GM18511 (cell line): Measurements from ENCODE around the gene GMEB2.
"Not testable (repeated sequence)": the region's sequence is repeated elsewhere in the genome, so short reads cannot be mapped to it uniquely, and the experiment has no call there.

ENCODE experiments used
- ATAC-seq: cut with Tn5 transposase; IDR thresholded peaks from one replicate; pipeline ENCODE4 v1.9.1; 2021; ENCODE audit warnings: mild to moderate bottlenecking, moderate library complexity; ENCODE audit not compliant: unreplicated experiment

Gene GMEB2

DNA sequence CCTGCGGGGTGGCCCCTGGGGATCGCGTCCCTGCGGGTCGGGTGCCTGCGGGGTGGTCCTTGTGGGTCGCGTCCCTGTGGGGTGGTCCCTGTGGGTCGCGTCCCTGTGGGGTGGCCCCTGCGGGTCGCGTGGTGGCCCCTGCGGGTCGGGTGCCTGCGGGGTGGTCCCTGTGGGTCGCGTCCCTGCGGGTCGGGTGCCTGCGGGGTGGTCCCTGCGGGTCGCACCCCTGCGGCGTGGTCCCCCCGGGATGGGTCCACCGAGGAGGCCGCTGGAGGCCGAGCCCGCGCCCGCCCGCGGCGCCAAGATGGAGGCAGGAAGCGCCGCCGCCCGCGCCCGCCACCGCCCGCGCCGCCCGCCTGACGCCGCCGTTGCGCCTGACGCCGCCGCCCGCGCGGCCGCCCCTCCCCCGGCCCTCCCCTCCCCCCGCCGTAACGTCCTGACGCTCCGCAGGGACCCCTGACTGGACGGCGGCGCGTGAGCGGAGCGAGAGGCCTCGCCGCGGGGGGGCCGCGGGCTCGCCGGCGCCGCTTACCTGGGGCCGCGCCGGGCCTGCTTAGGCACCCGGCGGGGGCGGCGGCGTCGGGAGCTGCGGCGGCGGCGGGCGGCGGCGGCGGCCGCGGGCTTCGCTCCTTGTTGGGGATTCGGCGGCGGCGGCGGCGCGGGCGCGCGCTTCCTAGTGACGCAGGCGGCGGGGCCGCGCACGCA is at the start of gene GMEB2:
GMEB2 (minus strand) TSS at position 678 of the 705 bp plus-strand sequence. CDS start 7,704 bp downstream, outside the sequence.
- ATAC-seq: peak; percentile 52

GRCh38 chr20:63675681-63676368 is 48.9 kb upstream of the GMEB2 start:
- no peak for ATAC-seq

DNA sequence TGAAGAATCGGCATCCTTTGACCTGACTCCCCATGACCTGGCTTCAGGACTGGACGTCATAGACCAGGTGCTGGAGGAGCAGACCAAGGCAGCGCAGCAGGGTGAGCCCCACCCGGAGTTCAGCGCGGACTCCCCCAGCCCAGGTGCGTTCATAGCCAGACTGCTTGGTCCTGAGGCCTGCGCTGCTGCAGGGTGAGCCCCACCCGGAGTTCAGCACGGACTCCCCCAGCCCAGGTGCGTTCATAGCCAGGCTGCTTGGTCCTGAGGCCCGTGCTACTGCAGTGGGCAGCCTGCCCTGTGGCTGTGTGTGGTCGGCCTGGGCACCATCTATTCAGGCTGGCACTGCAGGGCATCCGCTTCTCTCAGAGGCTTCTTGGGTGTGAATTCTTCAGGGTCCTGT is 47.0 kb upstream of the GMEB2 start:
- ATAC-seq: no peak

GRCh38 chr20:63672666-63673065 is 45.8 kb upstream of the GMEB2 start:
- ATAC-seq: no peak

DNA sequence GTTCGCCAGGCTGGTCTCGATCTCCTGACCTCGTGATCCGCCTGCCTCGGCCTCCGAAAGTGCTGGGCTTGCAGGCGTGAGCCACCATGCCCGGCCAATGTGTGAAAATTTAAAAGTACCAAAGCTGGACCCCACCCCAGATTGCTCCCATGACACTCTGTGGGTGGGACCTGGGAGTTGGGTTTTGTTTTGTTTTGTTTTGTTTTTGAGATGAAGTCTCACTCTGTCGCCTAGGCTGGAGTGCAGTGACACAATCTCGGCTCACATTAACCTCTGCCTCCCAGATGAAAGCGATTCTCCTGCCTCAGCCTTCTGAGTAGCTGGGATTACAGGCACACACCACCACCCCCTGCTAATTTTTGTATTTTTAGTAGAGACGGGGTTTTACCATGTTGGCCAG is 44.8 kb upstream of the GMEB2 start:
- ATAC-seq: not testable (repeated sequence)

GRCh38 chr20:63668351-63668750 is 41.5 kb upstream of the GMEB2 start:
- ATAC-seq: no peak

- ATAC-seq: no peak
These were observed 41.0 kb upstream of the GMEB2 start for GRCh38 chr20:63667858-63668257.

GRCh38 chr20:63665708-63666107 is 38.8 kb upstream of the GMEB2 start:
- ATAC-seq: no peak

GRCh38 chr20:63664861-63665594 is 38.1 kb upstream of the GMEB2 start:
- no peak for ATAC-seq

DNA sequence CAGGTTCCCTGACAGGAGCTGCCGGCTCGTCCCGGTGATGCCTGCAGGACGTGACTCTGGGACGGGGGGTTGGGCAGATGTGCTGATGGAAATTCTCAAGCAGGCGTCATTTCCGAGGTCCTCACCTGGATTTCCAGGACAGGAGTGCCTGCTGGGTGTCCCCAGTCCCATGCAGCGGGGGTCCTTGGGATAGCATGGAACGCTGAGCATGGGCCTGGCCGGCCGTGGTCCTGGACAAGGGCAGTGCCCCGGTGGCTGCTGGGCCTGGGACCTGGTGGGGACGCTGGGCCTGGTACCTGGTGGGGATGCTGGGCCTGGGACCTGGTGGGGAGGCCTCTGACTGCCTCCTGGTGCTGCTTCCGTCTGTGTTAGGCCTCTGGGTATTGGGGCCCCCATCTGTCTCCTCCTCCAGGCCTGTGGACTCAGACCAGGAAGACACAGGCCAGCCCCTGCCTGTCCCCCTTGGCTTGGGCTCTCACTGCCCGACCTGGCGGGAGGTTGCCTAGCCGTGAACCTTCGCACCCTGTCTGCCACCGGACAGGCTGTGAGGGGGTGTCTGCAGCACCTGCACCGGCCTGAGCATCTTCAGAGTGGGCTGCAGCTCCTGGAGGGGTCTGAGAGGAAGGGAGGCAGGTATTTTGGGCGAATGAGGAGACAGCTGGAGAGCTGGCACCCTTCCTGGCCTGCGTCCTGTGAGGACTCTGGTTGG is 37.4 kb upstream of the GMEB2 start:
- no peak for ATAC-seq

GRCh38 chr20:63663332-63664066 is 36.6 kb upstream of the GMEB2 start:
- no peak for ATAC-seq

- ATAC-seq: no peak
These were observed 35.9 kb upstream of the GMEB2 start for GRCh38 chr20:63662813-63663189.

- no peak for ATAC-seq
These were observed 35.3 kb upstream of the GMEB2 start for GRCh38 chr20:63661959-63662812.

GRCh38 chr20:63661108-63661507 is 34.2 kb upstream of the GMEB2 start:
- no peak for ATAC-seq

GRCh38 chr20:63660622-63661021 is 33.7 kb upstream of the GMEB2 start:
- no peak for ATAC-seq

GRCh38 chr20:63660174-63660573 is 33.3 kb upstream of the GMEB2 start:
- not testable (repeated sequence) for ATAC-seq

DNA sequence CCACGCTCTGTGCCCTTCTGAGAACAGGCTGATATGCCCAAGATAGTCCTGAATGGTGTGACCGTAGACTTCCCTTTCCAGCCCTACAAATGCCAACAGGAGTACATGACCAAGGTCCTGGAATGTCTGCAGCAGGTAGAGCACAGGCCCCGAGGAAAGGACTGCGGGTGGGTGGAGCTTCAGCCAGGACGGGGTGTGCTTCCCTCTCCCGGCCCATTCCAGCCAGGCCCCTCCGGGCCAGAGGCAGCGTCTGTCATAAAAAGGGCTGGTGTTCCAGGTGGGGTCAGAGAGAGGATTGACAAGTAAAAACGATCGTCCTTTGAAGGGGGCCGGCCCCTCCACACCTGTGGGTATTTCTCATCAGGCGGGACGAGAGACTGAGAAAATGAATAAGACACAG is 32.5 kb upstream of the GMEB2 start:
- ATAC-seq: no peak

GRCh38 chr20:63658749-63659187 is 31.9 kb upstream of the GMEB2 start:
- ATAC-seq: peak; percentile 36

DNA sequence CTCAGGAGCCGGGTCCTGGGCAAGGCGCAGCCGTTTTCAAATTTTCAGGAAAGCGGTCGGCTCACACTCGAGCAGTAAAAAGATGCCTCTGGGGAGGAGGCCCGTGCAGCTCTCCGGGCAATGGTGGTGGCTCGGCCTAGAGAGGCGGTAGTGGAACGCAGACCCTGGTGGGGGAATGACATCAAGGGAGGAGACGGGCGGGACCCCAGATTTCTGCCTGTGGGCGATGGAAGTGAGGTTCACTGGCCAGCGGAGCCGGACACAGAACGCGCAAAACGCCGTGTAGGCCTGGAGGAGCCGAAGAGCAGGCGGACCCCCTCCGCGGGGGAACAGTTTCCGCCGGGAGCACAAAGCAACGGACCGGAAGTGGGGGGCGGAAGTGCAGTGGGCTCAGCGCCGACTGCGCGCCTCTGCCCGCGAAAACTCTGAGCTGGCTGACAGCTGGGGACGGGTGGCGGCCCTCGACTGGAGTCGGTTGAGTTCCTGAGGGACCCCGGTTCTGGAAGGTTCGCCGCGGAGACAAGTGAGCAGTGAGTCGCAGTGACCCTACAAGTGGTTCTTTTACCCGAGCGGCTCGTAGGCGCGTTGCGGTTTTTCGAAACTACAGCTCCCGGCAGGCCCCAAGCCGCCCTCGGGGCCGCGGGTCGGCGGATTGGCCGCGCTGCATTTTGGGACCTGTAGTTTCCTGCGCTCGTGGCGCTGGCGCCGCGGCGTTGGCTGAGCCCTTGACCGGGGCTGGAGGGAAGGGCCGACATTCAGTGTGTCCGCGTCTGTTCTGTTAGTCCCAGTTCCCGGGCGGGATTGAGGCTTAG is 31.2 kb upstream of the GMEB2 start, which contains the start of gene RTEL1:
RTEL1 (plus strand) TSS at position 376 of the 812 bp plus-strand sequence. CDS start 1,091 bp downstream, outside the sequence.
- ATAC-seq: peak; percentile 94
